ENCODE measurements around the gene RPAIN.

Gene RPAIN, protein sequence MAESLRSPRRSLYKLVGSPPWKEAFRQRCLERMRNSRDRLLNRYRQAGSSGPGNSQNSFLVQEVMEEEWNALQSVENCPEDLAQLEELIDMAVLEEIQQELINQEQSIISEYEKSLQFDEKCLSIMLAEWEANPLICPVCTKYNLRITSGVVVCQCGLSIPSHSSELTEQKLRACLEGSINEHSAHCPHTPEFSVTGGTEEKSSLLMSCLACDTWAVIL
- total RNA-seq = 50.0 to 64.5 (median 53.4) reads per million in 3 donors

DNA sequence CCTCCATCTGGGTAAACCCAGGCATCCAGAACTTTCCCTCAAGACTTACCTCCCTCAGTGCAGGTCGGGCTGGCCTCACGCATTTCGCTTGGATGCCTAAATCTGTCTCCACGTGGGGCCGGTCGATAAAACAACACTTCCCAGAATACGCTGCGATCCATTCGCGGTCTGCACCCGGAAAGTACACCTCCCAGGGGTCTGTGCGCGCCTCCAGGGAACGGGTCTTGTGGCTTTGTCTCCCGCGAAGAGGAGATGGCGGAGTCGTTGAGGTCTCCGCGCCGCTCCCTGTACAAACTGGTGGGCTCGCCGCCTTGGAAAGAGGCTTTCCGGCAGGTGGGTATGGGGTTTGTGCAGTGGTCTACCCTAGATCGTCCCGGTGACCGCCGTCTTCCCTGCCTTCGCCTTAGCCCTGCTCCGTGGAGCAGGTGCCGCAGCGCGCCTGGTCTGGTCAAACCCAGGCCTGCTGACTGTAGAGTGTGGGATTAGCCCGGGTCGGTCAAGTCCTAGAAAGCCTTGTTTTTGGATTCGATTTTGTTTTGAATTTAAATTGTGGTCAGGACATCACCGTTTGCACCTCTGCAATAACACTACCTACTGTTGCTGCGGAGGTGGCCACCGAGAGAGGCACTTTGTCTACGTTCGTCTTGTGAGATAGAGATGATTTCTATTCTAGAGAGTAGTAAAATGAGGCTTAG is at the start of gene RPAIN:
RPAIN (plus strand) TSS at position 224 of the 695 bp plus-strand sequence; CDS start at position 253, 29 bp downstream.
- Histone ChIP-seq H3K27me3 (replicated peaks; ENCODE audit: control insufficient read depth, insufficient read depth, low read length, poor library complexity, severe bottlenecking) (no peaks in the 10 kb centered on the region), H3K4me1 (ENCODE audit: control insufficient read depth, insufficient read depth, low read length, poor library complexity, severe bottlenecking) (peaks cover 6% of the 10 kb centered on the region), H3K4me3 (ENCODE audit: insufficient read depth, low read depth, low read length, poor library complexity, severe bottlenecking) (peak within 1 kb of the TSS; percentile 78), H3K27ac (ENCODE audit: insufficient read depth, low read length, poor library complexity, severe bottlenecking) (peak within 1 kb of the TSS; percentile 94), H3K9me3 (ENCODE audit: control insufficient read depth, low read length) (no peaks in the 10 kb centered on the region), H3K36me3 (ENCODE audit: control insufficient read depth, insufficient read depth, low read length) (peaks cover 47% of the 10 kb centered on the region)
- DNase-seq = peak; percentile 79 to 82 (median 80)

DNA sequence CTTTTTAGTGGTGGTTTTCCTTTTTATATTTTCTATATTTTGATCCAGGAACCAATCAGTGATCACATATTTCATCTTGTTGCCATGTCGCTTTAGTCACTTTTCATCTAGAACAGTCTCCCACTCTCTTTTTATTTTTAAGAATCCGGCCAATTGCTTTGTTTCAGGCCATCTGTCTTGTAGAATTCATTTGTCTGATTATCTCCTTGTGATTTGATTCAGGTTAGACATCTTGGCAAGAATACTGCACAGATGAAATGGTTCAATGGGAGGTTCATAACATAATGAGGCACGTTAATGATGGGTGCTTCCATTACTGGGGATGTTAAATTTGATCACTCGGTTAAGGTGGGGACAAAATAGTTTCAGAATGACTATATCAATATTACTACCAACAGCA is 49.6 kb upstream of the RPAIN start:
- Histone ChIP-seq H3K27ac (ENCODE audit: insufficient read depth, low read length, poor library complexity, severe bottlenecking) (no peak overlapping the region), H3K36me3 (ENCODE audit: control insufficient read depth, insufficient read depth, low read length) (peaks cover 56% of the 10 kb centered on the region)

DNA sequence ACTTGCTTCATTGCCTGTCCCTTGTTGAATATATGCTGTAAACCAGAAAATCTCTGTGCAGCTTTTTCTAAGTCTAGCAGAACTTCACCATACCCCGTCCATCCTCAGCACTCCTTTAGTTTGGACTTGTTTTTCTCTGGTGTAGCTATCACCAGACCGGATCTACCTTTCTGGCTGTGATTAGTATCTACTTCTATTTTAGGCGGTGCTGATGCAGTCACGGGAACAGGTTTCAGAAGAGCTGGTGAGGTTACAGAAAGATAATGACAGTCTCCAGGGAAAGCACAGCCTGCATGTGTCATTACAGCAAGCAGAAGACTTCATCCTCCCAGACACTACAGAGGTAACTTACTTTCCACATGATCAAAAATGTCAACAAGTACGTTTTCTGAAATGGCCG is 46.9 kb upstream of the RPAIN start:
- Histone ChIP-seq H3K36me3 (ENCODE audit: control insufficient read depth, insufficient read depth, low read length) (peaks cover 61% of the 10 kb centered on the region), H3K27me3 (replicated peaks; ENCODE audit: control insufficient read depth, insufficient read depth, low read length, poor library complexity, severe bottlenecking) (no peaks in the 10 kb centered on the region), H3K27ac (ENCODE audit: insufficient read depth, low read length, poor library complexity, severe bottlenecking) (no peak overlapping the region), H3K4me1 (ENCODE audit: control insufficient read depth, insufficient read depth, low read length, poor library complexity, severe bottlenecking) (no peaks in the 10 kb centered on the region), H3K4me3 (ENCODE audit: insufficient read depth, low read depth, low read length, poor library complexity, severe bottlenecking) (no peak overlapping the region), H3K9me3 (ENCODE audit: control insufficient read depth, low read length) (no peaks in the 10 kb centered on the region)
- no peak for DNase-seq

More for the DNA sequence above, 49.6 kb upstream of the RPAIN start:
- DNase-seq = no peak
- Histone ChIP-seq H3K4me3 (ENCODE audit: insufficient read depth, low read depth, low read length, poor library complexity, severe bottlenecking) (no peak overlapping the region), H3K27me3 (replicated peaks; ENCODE audit: control insufficient read depth, insufficient read depth, low read length, poor library complexity, severe bottlenecking) (no peaks in the 10 kb centered on the region), H3K9me3 (ENCODE audit: control insufficient read depth, low read length) (no peaks in the 10 kb centered on the region), H3K4me1 (ENCODE audit: control insufficient read depth, insufficient read depth, low read length, poor library complexity, severe bottlenecking) (no peaks in the 10 kb centered on the region)

DNA sequence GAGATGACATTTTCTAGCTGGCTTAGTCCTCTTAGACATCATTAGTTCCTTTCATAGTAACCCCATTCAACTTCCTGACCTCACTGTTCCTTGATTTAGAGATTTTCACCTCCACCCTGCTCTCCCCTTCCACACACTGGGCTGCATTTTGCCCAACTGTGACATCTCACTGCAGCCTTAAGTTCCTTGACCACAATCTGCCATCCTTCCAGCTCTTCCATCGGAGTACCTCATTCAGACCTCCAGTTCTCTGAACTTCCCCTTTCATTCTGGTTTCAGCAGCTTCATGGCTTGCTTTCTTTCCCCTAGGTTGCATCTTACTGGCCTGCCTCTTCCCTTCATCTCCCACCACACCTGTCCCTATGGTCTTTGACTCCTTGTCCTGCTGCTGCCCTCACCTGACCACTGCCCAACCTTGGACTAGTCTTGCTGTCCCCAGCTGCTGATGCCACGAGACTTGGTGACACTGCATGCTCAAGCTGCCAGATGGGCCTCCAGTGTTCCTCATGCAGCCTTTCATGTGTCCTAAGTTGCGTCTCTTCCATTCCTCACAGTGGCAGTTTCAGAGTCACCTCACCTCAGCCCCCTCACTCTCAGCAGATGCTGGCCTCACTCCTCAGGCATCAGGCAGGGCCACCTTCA is 41.3 kb upstream of the RPAIN start:
- H3K27me3 ChIP-seq (replicated peaks; ENCODE audit: control insufficient read depth, insufficient read depth, low read length, poor library complexity, severe bottlenecking) = no peaks in the 10 kb centered on the region
- no peaks in the 10 kb centered on the region for H3K4me1 ChIP-seq (ENCODE audit: control insufficient read depth, insufficient read depth, low read length, poor library complexity, severe bottlenecking)
- H3K27ac ChIP-seq (ENCODE audit: insufficient read depth, low read length, poor library complexity, severe bottlenecking) = no peak overlapping the region
- DNase-seq = no peak
- H3K4me3 ChIP-seq (ENCODE audit: insufficient read depth, low read depth, low read length, poor library complexity, severe bottlenecking) = no peak overlapping the region
- no peaks in the 10 kb centered on the region for H3K9me3 ChIP-seq (ENCODE audit: control insufficient read depth, low read length)
- H3K36me3 ChIP-seq (ENCODE audit: control insufficient read depth, insufficient read depth, low read length) = peaks cover 77% of the 10 kb centered on the region

DNA sequence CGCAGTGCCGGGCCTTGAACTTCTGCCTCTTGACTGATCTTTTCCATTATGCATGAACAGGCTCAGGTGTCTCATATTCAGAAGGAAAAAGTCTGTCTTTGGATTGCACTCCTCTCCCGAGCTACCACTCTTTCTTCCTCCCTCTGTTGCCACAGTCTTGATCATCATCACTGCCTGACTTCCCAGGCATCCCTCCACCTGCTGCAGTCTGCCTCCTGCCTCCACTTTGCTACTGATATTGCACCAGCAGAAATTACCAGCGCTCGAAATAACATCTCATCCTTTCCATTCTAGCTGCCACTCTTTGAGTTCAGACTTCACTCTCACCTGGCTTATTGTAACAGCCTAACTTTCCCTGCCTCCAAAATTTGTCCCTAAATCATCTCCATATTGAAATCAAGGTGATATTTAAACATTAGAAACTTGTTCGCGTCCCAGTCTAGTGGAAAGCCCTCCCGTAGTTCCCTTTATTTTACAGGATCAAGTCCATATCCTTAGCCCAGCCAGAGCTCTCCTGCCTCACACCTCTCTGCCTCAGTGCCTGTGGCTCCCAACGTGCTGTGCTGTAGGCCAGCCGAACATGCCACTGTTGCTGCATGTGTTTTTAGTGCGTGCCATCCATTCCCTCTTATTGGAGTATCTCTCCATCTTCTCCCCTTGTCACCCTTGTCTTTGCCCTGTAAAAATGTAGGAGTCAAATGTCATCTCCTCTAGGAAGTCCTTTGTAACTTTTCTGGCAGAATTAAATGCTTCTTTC is 40.5 kb upstream of the RPAIN start:
- Histone ChIP-seq H3K4me3 (ENCODE audit: insufficient read depth, low read depth, low read length, poor library complexity, severe bottlenecking) (no peak overlapping the region), H3K27ac (ENCODE audit: insufficient read depth, low read length, poor library complexity, severe bottlenecking) (no peak overlapping the region), H3K9me3 (ENCODE audit: control insufficient read depth, low read length) (no peaks in the 10 kb centered on the region), H3K4me1 (ENCODE audit: control insufficient read depth, insufficient read depth, low read length, poor library complexity, severe bottlenecking) (no peaks in the 10 kb centered on the region), H3K27me3 (replicated peaks; ENCODE audit: control insufficient read depth, insufficient read depth, low read length, poor library complexity, severe bottlenecking) (no peaks in the 10 kb centered on the region), H3K36me3 (ENCODE audit: control insufficient read depth, insufficient read depth, low read length) (peaks cover 79% of the 10 kb centered on the region)
- no peak for DNase-seq

DNA sequence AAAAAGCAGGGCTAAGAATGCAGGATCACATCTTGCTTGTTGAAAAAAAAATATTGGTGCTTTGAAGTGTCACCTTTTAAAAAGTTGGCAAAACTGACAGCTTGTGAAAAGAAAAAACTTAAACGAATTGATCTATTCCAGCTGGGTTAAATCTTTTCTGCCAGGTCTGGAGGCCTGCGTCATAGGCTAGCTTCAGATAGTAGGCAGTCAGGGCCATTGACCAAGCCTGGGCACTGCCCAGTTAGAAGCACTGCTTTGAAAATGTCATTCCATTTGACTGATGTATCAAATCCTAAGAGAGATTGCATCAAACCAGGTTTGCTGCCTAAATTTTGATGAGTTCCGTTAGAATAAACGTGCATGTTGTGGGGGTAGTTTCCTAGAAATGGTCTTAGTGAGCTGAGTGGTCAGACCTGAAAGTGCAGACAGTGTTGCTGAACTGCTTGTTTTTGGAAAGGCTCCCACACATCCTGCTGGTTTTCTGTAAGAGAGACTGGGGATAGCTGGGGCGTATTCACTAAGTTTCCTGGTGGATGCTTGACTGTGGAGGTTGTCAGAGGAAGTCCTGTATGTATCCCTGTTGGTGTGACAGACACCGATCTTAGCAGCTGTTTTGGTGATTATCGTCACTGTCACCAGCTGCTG is 39.4 kb upstream of the RPAIN start:
- no peak overlapping the region for H3K27ac ChIP-seq (ENCODE audit: insufficient read depth, low read length, poor library complexity, severe bottlenecking)
- H3K4me3 ChIP-seq (ENCODE audit: insufficient read depth, low read depth, low read length, poor library complexity, severe bottlenecking) = no peak overlapping the region
- no peak for DNase-seq
- H3K36me3 ChIP-seq (ENCODE audit: control insufficient read depth, insufficient read depth, low read length) = peaks cover 86% of the 10 kb centered on the region
- H3K4me1 ChIP-seq (ENCODE audit: control insufficient read depth, insufficient read depth, low read length, poor library complexity, severe bottlenecking) = no peaks in the 10 kb centered on the region
- no peaks in the 10 kb centered on the region for H3K27me3 ChIP-seq (replicated peaks; ENCODE audit: control insufficient read depth, insufficient read depth, low read length, poor library complexity, severe bottlenecking)
- H3K9me3 ChIP-seq (ENCODE audit: control insufficient read depth, low read length) = no peaks in the 10 kb centered on the region

DNA sequence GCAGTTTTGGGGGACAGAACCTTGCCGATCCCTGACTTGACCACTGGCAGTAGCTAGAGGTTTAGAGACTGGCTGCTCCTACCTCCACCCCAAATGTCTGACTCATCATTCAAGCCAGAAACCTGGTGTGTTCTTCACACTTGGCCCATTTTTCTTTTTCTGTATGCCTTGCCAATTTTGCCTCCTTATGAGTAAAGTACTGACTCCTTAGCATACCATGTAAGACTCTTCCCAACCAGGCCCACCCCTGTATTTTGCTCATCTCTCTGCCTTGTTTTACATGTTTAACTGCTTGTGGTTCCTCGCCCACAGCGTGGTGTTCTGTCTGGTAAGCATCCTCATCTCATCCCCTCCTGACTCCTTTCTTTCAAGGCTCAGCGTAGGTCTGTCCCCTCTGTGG is 38.4 kb upstream of the RPAIN start:
- peaks cover 89% of the 10 kb centered on the region for H3K36me3 ChIP-seq (ENCODE audit: control insufficient read depth, insufficient read depth, low read length)

DNA sequence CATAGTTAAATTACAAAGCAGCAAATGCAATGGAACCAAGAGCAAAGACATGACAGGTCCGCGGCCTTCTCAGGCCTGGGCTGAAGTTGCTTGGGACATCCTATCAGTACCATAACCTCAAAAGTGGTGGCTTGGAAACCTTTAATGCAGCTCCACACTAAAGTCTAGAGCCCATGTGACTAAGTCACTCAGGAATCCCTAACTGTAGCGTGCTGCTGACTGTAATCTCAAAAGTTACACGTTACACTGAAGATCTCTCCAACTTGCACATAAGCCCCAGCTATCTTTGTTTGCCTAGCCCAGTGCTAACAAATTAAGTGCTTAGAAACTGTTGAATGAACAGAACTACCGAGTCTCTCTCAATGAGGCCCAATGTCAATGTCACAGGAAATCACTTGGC is 28.3 kb upstream of the RPAIN start:
- H3K27me3 ChIP-seq (replicated peaks; ENCODE audit: control insufficient read depth, insufficient read depth, low read length, poor library complexity, severe bottlenecking) = no peaks in the 10 kb centered on the region
- H3K4me1 ChIP-seq (ENCODE audit: control insufficient read depth, insufficient read depth, low read length, poor library complexity, severe bottlenecking) = no peaks in the 10 kb centered on the region
- H3K36me3 ChIP-seq (ENCODE audit: control insufficient read depth, insufficient read depth, low read length) = peaks cover 72% of the 10 kb centered on the region
- H3K9me3 ChIP-seq (ENCODE audit: control insufficient read depth, low read length) = no peaks in the 10 kb centered on the region
- H3K4me3 ChIP-seq (ENCODE audit: insufficient read depth, low read depth, low read length, poor library complexity, severe bottlenecking) = no peak overlapping the region
- no peak overlapping the region for H3K27ac ChIP-seq (ENCODE audit: insufficient read depth, low read length, poor library complexity, severe bottlenecking)
- no peak for DNase-seq

More for the DNA sequence above, 38.4 kb upstream of the RPAIN start:
- Histone ChIP-seq H3K4me1 (ENCODE audit: control insufficient read depth, insufficient read depth, low read length, poor library complexity, severe bottlenecking) (no peaks in the 10 kb centered on the region), H3K27me3 (replicated peaks; ENCODE audit: control insufficient read depth, insufficient read depth, low read length, poor library complexity, severe bottlenecking) (no peaks in the 10 kb centered on the region), H3K4me3 (ENCODE audit: insufficient read depth, low read depth, low read length, poor library complexity, severe bottlenecking) (no peak overlapping the region), H3K9me3 (ENCODE audit: control insufficient read depth, low read length) (no peaks in the 10 kb centered on the region), H3K27ac (ENCODE audit: insufficient read depth, low read length, poor library complexity, severe bottlenecking) (no peak overlapping the region)
- DNase-seq = no peak

DNA sequence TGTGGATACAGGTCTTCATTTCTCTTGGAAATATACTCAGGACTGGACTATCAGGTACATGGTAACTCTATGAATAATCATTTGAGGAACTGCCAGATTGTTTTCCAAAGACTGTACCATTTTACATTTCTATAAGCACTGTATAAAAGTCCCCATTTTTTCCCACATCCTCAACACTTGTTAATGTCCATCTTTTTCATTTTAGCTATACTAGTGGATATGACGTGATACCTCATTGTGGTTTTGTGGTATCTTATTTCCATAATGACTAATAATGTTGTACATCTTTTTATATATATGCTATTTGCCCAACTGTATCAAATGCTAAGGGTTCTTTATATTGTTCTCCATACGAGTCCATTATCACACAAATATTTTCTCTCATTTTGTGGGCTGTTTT is 23.4 kb upstream of the RPAIN start:
- no peak overlapping the region for H3K4me3 ChIP-seq (ENCODE audit: insufficient read depth, low read depth, low read length, poor library complexity, severe bottlenecking)
- H3K9me3 ChIP-seq (ENCODE audit: control insufficient read depth, low read length) = no peaks in the 10 kb centered on the region
- H3K4me1 ChIP-seq (ENCODE audit: control insufficient read depth, insufficient read depth, low read length, poor library complexity, severe bottlenecking) = no peaks in the 10 kb centered on the region
- peaks cover 66% of the 10 kb centered on the region for H3K36me3 ChIP-seq (ENCODE audit: control insufficient read depth, insufficient read depth, low read length)
- no peak for DNase-seq
- H3K27ac ChIP-seq (ENCODE audit: insufficient read depth, low read length, poor library complexity, severe bottlenecking) = no peak overlapping the region
- no peaks in the 10 kb centered on the region for H3K27me3 ChIP-seq (replicated peaks; ENCODE audit: control insufficient read depth, insufficient read depth, low read length, poor library complexity, severe bottlenecking)

Measured in effector memory CD4-positive, alpha-beta T cell (primary cell).